ENCODE measurements around the gene SGTA. TPM values are rescaled to one million over a fixed set of nuclear protein-coding genes. Genes with fewer than 3 reads are reported as not detected.

The SGTA gene
- total and polyA plus RNA-seq, 2 of the 4 experiments (the other 2 are of a cell fraction): 17.4 to 72.9 TPM

DNA sequence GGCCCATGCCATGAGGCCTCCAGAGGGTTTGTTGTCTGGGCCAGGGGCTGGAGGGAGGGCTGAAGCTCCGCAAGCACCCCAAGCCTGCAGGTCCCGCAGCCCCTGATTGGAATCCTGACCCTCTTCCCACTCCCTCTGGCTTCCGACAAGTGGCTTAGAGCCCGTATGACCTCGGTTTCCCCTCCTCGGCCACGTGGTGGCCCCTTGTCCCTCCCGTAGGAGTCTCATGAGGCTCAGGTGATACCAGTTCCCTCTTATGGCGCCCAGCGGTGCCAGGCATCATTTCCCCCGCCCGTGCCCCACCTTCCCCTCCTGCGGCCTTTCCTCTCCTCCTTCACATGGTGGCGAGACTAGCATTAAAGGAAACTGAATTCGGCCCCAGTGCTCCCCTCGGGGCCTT lies 8.4 kb upstream of the SGTA start:
- H3K4me3 ChIP-seq (ENCODE audit: insufficient read depth, low read depth, low read length): no peak overlapping the region
- ChIA-PET POLR2A (ENCODE audit: unreplicated experiment) (no interaction called here), CTCF (no interaction called here)
- no peak overlapping the region for H2BK15ac ChIP-seq (ENCODE audit: low read depth, low read length)
- H3K14ac ChIP-seq (replicated peaks; ENCODE audit: low read depth, low read length): no peak overlapping the region
- no peak overlapping the region for H3K9ac ChIP-seq (ENCODE audit: low read depth, low read length)
- no peak overlapping the region for H3K18ac ChIP-seq (ENCODE audit: low read depth, low read length)
- no peak overlapping the region for H2AK5ac ChIP-seq (ENCODE audit: low read depth, low read length)
- no peak overlapping the region for H2BK120ac ChIP-seq (ENCODE audit: low read depth, low read length)
- no peak for DNase-seq
- no peak overlapping the region for H3K4me2 ChIP-seq (ENCODE audit: low read depth, low read length)
- no TSS peak for BruUV-seq (replicated peaks)
- TF ChIP-seq NFE2L2 (IDR thresholded peaks at IDR 0.05; ENCODE audit: low read depth, low read length) (no peak), MAZ (IDR thresholded peaks at IDR 0.05; ENCODE audit: borderline replicate concordance, low read depth, low read length) (no peak), RFX5 (IDR thresholded peaks at IDR 0.05; ENCODE audit: low read depth, low read length) (no peak), MAFK (IDR thresholded peaks at IDR 0.05; ENCODE audit: low read depth, low read length) (no peak)
- TF ChIP-seq, protein P1, sequence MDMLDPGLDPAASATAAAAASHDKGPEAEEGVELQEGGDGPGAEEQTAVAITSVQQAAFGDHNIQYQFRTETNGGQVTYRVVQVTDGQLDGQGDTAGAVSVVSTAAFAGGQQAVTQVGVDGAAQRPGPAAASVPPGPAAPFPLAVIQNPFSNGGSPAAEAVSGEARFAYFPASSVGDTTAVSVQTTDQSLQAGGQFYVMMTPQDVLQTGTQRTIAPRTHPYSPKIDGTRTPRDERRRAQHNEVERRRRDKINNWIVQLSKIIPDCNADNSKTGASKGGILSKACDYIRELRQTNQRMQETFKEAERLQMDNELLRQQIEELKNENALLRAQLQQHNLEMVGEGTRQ (IDR thresholded peaks at IDR 0.05; ENCODE audit: low read depth, low read length): no peak
- H4K5ac ChIP-seq (ENCODE audit: low read depth, low read length): no peak overlapping the region
- in situ Hi-C loops (cut with MboI; ENCODE audit: low sequenced_read_pairs) (no loop called here), intact Hi-C loops (cut with micrococcal nuclease) (no loop called here), dilution Hi-C loops (cut with HindIII; ENCODE audit: low sequenced_read_pairs, unreplicated experiment) (no loop called here)
- no peak overlapping the region for H2AK9ac ChIP-seq (replicated peaks; ENCODE audit: low read depth, low read length, poor library complexity)
- H2AFZ ChIP-seq (replicated peaks; ENCODE audit: low read length, poor library complexity): no peak overlapping the region
- H3K36me3 ChIP-seq (ENCODE audit: control insufficient read depth, insufficient read depth, low read length): peaks cover 35% of the 10 kb centered on the region
- H2BK20ac ChIP-seq (ENCODE audit: low read depth, low read length): no peak overlapping the region
- no peaks in the 10 kb centered on the region for H3K4me1 ChIP-seq (ENCODE audit: control insufficient read depth, insufficient read depth, low read length)
- H4K91ac ChIP-seq (ENCODE audit: insufficient read depth, low read depth, low read length): no peak overlapping the region
- no peak overlapping the region for H3K23ac ChIP-seq (ENCODE audit: low read depth, low read length)
- H2BK5ac ChIP-seq (ENCODE audit: low read depth, low read length, poor library complexity, severe bottlenecking): no peak overlapping the region
- no peaks in the 10 kb centered on the region for H3K27me3 ChIP-seq (ENCODE audit: control insufficient read depth, insufficient read depth, low read length)
- H3K56ac ChIP-seq (ENCODE audit: extremely low read depth, insufficient read depth, low read length): no peak overlapping the region
- H4K20me1 ChIP-seq (ENCODE audit: insufficient read depth, low read length): peaks cover 6% of the 10 kb centered on the region
- H3K4ac ChIP-seq (ENCODE audit: low read depth, low read length): no peak overlapping the region
- 88% methylated on average over 11 of the region's 16 CpGs; no CpG with 5 or more reads in 1 of the 2 experiments for WGBS, 2 experiments (ENCODE audit: extremely low coverage in 2 of 2, insufficient read length in 1 of 2)
- H3K79me1 ChIP-seq (ENCODE audit: low read depth in 1 of 2, low read length in 2 of 2): peaks cover 9 to 52% of the 10 kb centered on the region in 2 experiments
- no peak overlapping the region for H3K27ac ChIP-seq (ENCODE audit: insufficient read depth, low read length)
- H3K9me1 ChIP-seq (ENCODE audit: insufficient read depth, low read length): no peaks in the 10 kb centered on the region; the same call in 1 of the 2 replicates
- ATAC-seq (ENCODE audit: low read depth): no peak
- H4K8ac ChIP-seq (ENCODE audit: low read depth in 2 of 2, low read length in 2 of 2): no peak overlapping the region
- H3K9me3 ChIP-seq (ENCODE audit: control insufficient read depth, insufficient read depth, low read length): no peaks in the 10 kb centered on the region

Data from IMR-90 (cell line).